ENCODE results near the gene PIEZO2.
"Not testable (repeated sequence)": the region's sequence is repeated elsewhere in the genome, so short reads cannot be mapped to it uniquely, and the experiment has no call there.

PIEZO2 gene

GRCh38 chr18:10971717-10972116 is 177.7 kb downstream of the PIEZO2 start:
- DNase-seq (ENCODE audit: low spot score): no peak

GRCh38 chr18:10965119-10965518 is 184.2 kb downstream of the PIEZO2 start:
- no peak for DNase-seq (ENCODE audit: low spot score)

GRCh38 chr18:10953672-10954071 is 195.7 kb downstream of the PIEZO2 start:
- no peak for DNase-seq (ENCODE audit: low spot score)

- DNase-seq (ENCODE audit: low spot score): no peak
Observed at GRCh38 chr18:10951631-10952544, 197.5 kb downstream of the PIEZO2 start.

GRCh38 chr18:10950876-10951630 is 198.3 kb downstream of the PIEZO2 start:
- no peak for DNase-seq (ENCODE audit: low spot score)

GRCh38 chr18:10950080-10950875 is 199.1 kb downstream of the PIEZO2 start:
- no peak for DNase-seq (ENCODE audit: low spot score)

- DNase-seq (ENCODE audit: low spot score): no peak
Observed at GRCh38 chr18:10949655-10950054, 199.7 kb downstream of the PIEZO2 start.

- DNase-seq (ENCODE audit: low spot score): no peak
Observed at GRCh38 chr18:10948421-10948820, 200.9 kb downstream of the PIEZO2 start.

- no peak for DNase-seq (ENCODE audit: low spot score)
Observed at GRCh38 chr18:10946058-10946457, 203.3 kb downstream of the PIEZO2 start.

GRCh38 chr18:10942998-10943397 is 206.4 kb downstream of the PIEZO2 start:
- no peak for DNase-seq (ENCODE audit: low spot score)

- DNase-seq (ENCODE audit: low spot score): no peak
Observed at GRCh38 chr18:10939822-10940221, 209.5 kb downstream of the PIEZO2 start.

- DNase-seq (ENCODE audit: low spot score): no peak
Observed at GRCh38 chr18:10937743-10938640, 211.4 kb downstream of the PIEZO2 start.

GRCh38 chr18:10936176-10937053 is 213.0 kb downstream of the PIEZO2 start:
- DNase-seq (ENCODE audit: low spot score): peak; percentile 20

GRCh38 chr18:10935588-10935987 is 213.8 kb downstream of the PIEZO2 start:
- no peak for DNase-seq (ENCODE audit: low spot score)

GRCh38 chr18:10933648-10934047 is 215.7 kb downstream of the PIEZO2 start:
- not testable (repeated sequence) for DNase-seq (ENCODE audit: low spot score)

- no peak for DNase-seq (ENCODE audit: low spot score)
Observed at GRCh38 chr18:10930076-10930475, 219.3 kb downstream of the PIEZO2 start.

- DNase-seq (ENCODE audit: low spot score): no peak
Observed at GRCh38 chr18:10928772-10929373, 220.5 kb downstream of the PIEZO2 start.

GRCh38 chr18:10928011-10928771 is 221.2 kb downstream of the PIEZO2 start:
- DNase-seq (ENCODE audit: low spot score): no peak
